GM23338 (cell line): ENCODE data around the gene TMCC1. TPM values are rescaled to one million over a fixed set of nuclear protein-coding genes. Genes with fewer than 3 reads are reported as not detected.

Experiments used
- ATAC-seq: fragments of 200-7000 bp; cut with Tn5 transposase; 3 replicates; pipeline ENCODE4 v1.9.1; 2020
- DNase-seq: peaks from one replicate; pipeline ENCODE4 v3.0.0-alpha.2; 2015; ENCODE audit warnings: low spot score
- H2AFZ ChIP-seq: fragments of 200-600 bp; sonication (generic); 2 replicates; pipeline ENCODE4 v1.8.0; 2016; ENCODE audit warnings: antibody characterized with exemption, mild to moderate bottlenecking, moderate library complexity
- H3F3A ChIP-seq: fragments of 200-600 bp; sonication (generic); replicated peaks from 2 replicates; pipeline ENCODE4 v1.8.0; 2017; ENCODE audit warnings: antibody characterized with exemption, mixed run types, low read depth
- H3K27ac ChIP-seq: fragments of 200-600 bp; sonication (generic); 2 replicates; pipeline ENCODE4 v1.6.1; 2016; ENCODE audit warnings: low read depth
- H3K27me3 ChIP-seq: fragments of 200-600 bp; sonication (generic); 2 replicates; pipeline ENCODE4 v1.8.0; 2016; ENCODE audit warnings: mild to moderate bottlenecking, mixed run types, moderate library complexity; ENCODE audit not compliant: insufficient read depth
- H3K36me3 ChIP-seq: fragments of 200-600 bp; sonication (generic); 2 replicates; pipeline ENCODE4 v1.8.0; 2016; ENCODE audit warnings: mild to moderate bottlenecking; ENCODE audit not compliant: insufficient read depth
- H3K4me1 ChIP-seq: fragments of 200-600 bp; sonication (generic); 2 replicates; pipeline ENCODE4 v1.8.0; 2016; ENCODE audit warnings: mild to moderate bottlenecking, moderate library complexity; ENCODE audit not compliant: insufficient read depth
- H3K4me2 ChIP-seq: fragments of 200-600 bp; sonication (generic); 2 replicates; pipeline ENCODE4 v1.7.1; 2017; ENCODE audit warnings: mixed run types
- H3K4me3 ChIP-seq: fragments of 200-600 bp; sonication (generic); 2 replicates; pipeline ENCODE4 v1.6.1; 2016; ENCODE audit warnings: mixed run types
- H3K79me2 ChIP-seq: fragments of 200-600 bp; sonication (generic); replicated peaks from 2 replicates; pipeline ENCODE4 v1.8.0; 2017; ENCODE audit warnings: mild to moderate bottlenecking; ENCODE audit not compliant: insufficient read depth
- H3K9me2 ChIP-seq: fragments of 200-600 bp; sonication (generic); 2 replicates; pipeline ENCODE4 v1.8.0; 2017; ENCODE audit not compliant: insufficient read depth
- H4K20me1 ChIP-seq: fragments of 200-600 bp; sonication (generic); replicated peaks from 2 replicates; pipeline ENCODE4 v1.8.0; 2017; ENCODE audit warnings: mild to moderate bottlenecking; ENCODE audit not compliant: insufficient read depth
- H3K27ac Mint-ChIP-seq: 2 replicates; pipeline ENCODE4 v1.8.0; 2020; ENCODE audit warnings: inconsistent platforms, mild to moderate bottlenecking, moderate library complexity, mixed read lengths
- H3K27me3 Mint-ChIP-seq: 3 replicates; pipeline ENCODE4 v1.8.0; 2022; ENCODE audit warnings: low read depth, mild to moderate bottlenecking, moderate library complexity, mixed read lengths, inconsistent platforms; ENCODE audit not compliant: insufficient read depth, poor library complexity
- H3K36me3 Mint-ChIP-seq: 3 replicates; pipeline ENCODE4 v1.8.0; 2021; ENCODE audit warnings: low read depth, mild to moderate bottlenecking, inconsistent platforms, moderate library complexity, mixed read lengths
- H3K4me1 Mint-ChIP-seq: 3 replicates; pipeline ENCODE4 v1.8.0; 2020; ENCODE audit warnings: mild to moderate bottlenecking, inconsistent platforms, mixed read lengths
- H3K4me3 Mint-ChIP-seq: 3 replicates; pipeline ENCODE4 v1.8.0; 2021; ENCODE audit warnings: moderate library complexity, mild to moderate bottlenecking, inconsistent platforms, mixed read lengths
- H3K9me3 Mint-ChIP-seq: 3 replicates; pipeline ENCODE4 v1.8.0; 2020; ENCODE audit warnings: moderate library complexity, mild to moderate bottlenecking, inconsistent platforms, mixed read lengths
- CREB1 ChIP-seq: fragments of 250-450 bp; sonication (Bioruptor Pico); IDR thresholded peaks from 2 replicates; pipeline ENCODE4 v1.5.0; 2020; ENCODE audit warnings: low read depth, mild to moderate bottlenecking, moderate library complexity
- EZH2 ChIP-seq: fragments of 200-600 bp; sonication (generic); IDR thresholded peaks from one replicate; pipeline ENCODE4 v1.8.0; 2017; ENCODE audit warnings: antibody characterized with exemption, mild to moderate bottlenecking, low read depth; ENCODE audit not compliant: unreplicated experiment
- EZH2phosphoT487 ChIP-seq: fragments of 200-600 bp; sonication (generic); IDR thresholded peaks from one replicate; pipeline ENCODE4 v1.8.1; 2018; ENCODE audit warnings: antibody characterized with exemption; ENCODE audit not compliant: unreplicated experiment
- JUNB ChIP-seq: IDR thresholded peaks from one replicate; pipeline ENCODE4 v1.6.1; 2016; ENCODE audit warnings: antibody characterized with exemption; ENCODE audit not compliant: unreplicated experiment
- NANOG ChIP-seq: IDR thresholded peaks from 2 replicates; pipeline ENCODE4 v1.6.1; 2016; ENCODE audit warnings: antibody characterized with exemption, borderline replicate concordance
- POLR2AphosphoS5 ChIP-seq: IDR thresholded peaks from 2 replicates; pipeline ENCODE4 v1.6.1; 2016; ENCODE audit warnings: antibody characterized with exemption, low read depth
- STAT1 ChIP-seq: IDR thresholded peaks from one replicate; pipeline ENCODE4 v1.6.1; 2016; ENCODE audit warnings: antibody characterized with exemption; ENCODE audit not compliant: unreplicated experiment
- ZNF114 ChIP-seq: fragments of 250-450 bp; sonication (Bioruptor Pico); IDR thresholded peaks from 2 replicates; pipeline ENCODE4 v1.5.0; 2020; ENCODE audit warnings: mild to moderate bottlenecking, moderate library complexity
- ZNF331 ChIP-seq: fragments of 250-450 bp; sonication (Bioruptor Pico); IDR thresholded peaks from 2 replicates; pipeline ENCODE4 v1.5.0; 2020; ENCODE audit warnings: low read depth, mild to moderate bottlenecking, moderate library complexity
- polyA plus RNA-seq: library from polyadenylated mRNA; unstranded; fragments of >200 nt; fragmentation: Nextera tagmentation; extraction: Ambion mirVana; gene quantifications from 2 replicates; pipeline ENCODE4 v1.2.1, GENCODE V29; 2016
- total RNA-seq: library from RNA; depleted of rRNA; stranded (reverse); fragments of >200 nt; shearing (Covaris generic); gene quantifications from 2 replicates; pipeline ENCODE4 v1.2.3, GENCODE V29; 2014
- TF ChIP-seq, protein P1 (sequence below): IDR thresholded peaks from 2 replicates; pipeline ENCODE4 v1.6.1; 2016; ENCODE audit warnings: antibody characterized with exemption
- TF ChIP-seq, protein P2 (sequence below): fragments of 250-450 bp; sonication (Bioruptor Pico); IDR thresholded peaks from 2 replicates; pipeline ENCODE4 v1.5.0; 2020; ENCODE audit warnings: mild to moderate bottlenecking, moderate library complexity
- TF ChIP-seq, protein P3 (sequence below): IDR thresholded peaks from one replicate; pipeline ENCODE4 v1.6.1; 2018; ENCODE audit warnings: antibody characterized with exemption; ENCODE audit not compliant: unreplicated experiment
- TF ChIP-seq, protein P4 (sequence below), 2 experiments: fragments of 200-600 bp in 1 of 2; sonication (generic) in 1 of 2; conservative IDR thresholded peaks; 2 replicates each; pipeline versions ENCODE4 v1.5.1 to v1.6.1; 2016 to 2017; ENCODE audit warnings: antibody characterized with exemption in 2 of 2, low read depth in 2 of 2, mild to moderate bottlenecking in 2 of 2, moderate library complexity in 1 of 2

TMCC1 gene
- total and polyA plus RNA-seq, 2 experiments from 2014 or later = 8.2 to 18.4 TPM

DNA sequence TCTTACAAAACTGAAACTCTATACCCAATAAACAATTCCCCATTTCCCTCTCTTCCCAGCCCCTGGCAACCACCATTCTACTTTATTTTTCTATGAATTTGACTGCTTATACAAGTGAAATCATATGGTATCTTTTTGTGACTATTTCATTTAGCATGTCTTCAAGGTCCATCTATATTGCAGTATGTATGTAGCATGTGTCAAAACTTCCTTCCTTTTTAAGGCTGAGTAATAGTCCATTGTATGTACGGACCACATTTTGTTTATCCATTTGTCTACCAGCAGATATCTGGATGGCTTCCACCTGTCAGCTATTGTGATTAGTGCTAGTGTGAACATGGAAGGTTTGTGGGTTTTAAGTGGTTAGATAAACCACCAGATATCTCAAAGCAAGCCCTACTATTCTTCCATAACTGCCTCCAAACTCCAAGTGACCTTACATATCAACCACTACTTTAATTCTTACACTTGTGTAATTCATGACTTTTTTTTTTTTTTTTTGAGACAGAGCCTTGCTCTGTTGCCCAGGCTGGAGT is 134.7 kb downstream of the TMCC1 start:
- Histone ChIP-seq H3K4me2 (no peak overlapping the region), H3K36me3 (no peaks in the 10 kb centered on the region), H3K27ac (no peak overlapping the region), H3K79me2 (no peaks in the 10 kb centered on the region), H3K9me2 (no peaks in the 10 kb centered on the region), H3F3A (no peaks in the 10 kb centered on the region), H3K4me1 (no peaks in the 10 kb centered on the region), H4K20me1 (no peaks in the 10 kb centered on the region), H3K4me3 (no peak overlapping the region), H2AFZ (no peak overlapping the region), H3K27me3 (no peaks in the 10 kb centered on the region)
- Mint-ChIP-seq H3K4me3 (no peak overlapping the region), H3K27ac (no peak overlapping the region), H3K27me3 (no peaks in the 10 kb centered on the region), H3K9me3 (no peaks in the 10 kb centered on the region; the same call in 2 of the 3 replicates), H3K36me3 (peaks cover 4% of the 10 kb centered on the region; the same call in 2 of the 3 replicates), H3K4me1 (no peaks in the 10 kb centered on the region)
- ATAC-seq (no peak), DNase-seq (no peak)
- TF ChIP-seq JUNB (no peak), STAT1 (no peak), EZH2 (no peak), ZNF114 (no peak), CREB1 (CRISPR knock-in tag) (no peak), POLR2AphosphoS5 (no peak), NANOG (no peak), ZNF331 (CRISPR knock-in tag) (no peak), EZH2phosphoT487 (no peak)
- TF ChIP-seq, protein P1, sequence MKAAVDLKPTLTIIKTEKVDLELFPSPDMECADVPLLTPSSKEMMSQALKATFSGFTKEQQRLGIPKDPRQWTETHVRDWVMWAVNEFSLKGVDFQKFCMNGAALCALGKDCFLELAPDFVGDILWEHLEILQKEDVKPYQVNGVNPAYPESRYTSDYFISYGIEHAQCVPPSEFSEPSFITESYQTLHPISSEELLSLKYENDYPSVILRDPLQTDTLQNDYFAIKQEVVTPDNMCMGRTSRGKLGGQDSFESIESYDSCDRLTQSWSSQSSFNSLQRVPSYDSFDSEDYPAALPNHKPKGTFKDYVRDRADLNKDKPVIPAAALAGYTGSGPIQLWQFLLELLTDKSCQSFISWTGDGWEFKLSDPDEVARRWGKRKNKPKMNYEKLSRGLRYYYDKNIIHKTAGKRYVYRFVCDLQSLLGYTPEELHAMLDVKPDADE = no peak
- TF ChIP-seq, protein P2, sequence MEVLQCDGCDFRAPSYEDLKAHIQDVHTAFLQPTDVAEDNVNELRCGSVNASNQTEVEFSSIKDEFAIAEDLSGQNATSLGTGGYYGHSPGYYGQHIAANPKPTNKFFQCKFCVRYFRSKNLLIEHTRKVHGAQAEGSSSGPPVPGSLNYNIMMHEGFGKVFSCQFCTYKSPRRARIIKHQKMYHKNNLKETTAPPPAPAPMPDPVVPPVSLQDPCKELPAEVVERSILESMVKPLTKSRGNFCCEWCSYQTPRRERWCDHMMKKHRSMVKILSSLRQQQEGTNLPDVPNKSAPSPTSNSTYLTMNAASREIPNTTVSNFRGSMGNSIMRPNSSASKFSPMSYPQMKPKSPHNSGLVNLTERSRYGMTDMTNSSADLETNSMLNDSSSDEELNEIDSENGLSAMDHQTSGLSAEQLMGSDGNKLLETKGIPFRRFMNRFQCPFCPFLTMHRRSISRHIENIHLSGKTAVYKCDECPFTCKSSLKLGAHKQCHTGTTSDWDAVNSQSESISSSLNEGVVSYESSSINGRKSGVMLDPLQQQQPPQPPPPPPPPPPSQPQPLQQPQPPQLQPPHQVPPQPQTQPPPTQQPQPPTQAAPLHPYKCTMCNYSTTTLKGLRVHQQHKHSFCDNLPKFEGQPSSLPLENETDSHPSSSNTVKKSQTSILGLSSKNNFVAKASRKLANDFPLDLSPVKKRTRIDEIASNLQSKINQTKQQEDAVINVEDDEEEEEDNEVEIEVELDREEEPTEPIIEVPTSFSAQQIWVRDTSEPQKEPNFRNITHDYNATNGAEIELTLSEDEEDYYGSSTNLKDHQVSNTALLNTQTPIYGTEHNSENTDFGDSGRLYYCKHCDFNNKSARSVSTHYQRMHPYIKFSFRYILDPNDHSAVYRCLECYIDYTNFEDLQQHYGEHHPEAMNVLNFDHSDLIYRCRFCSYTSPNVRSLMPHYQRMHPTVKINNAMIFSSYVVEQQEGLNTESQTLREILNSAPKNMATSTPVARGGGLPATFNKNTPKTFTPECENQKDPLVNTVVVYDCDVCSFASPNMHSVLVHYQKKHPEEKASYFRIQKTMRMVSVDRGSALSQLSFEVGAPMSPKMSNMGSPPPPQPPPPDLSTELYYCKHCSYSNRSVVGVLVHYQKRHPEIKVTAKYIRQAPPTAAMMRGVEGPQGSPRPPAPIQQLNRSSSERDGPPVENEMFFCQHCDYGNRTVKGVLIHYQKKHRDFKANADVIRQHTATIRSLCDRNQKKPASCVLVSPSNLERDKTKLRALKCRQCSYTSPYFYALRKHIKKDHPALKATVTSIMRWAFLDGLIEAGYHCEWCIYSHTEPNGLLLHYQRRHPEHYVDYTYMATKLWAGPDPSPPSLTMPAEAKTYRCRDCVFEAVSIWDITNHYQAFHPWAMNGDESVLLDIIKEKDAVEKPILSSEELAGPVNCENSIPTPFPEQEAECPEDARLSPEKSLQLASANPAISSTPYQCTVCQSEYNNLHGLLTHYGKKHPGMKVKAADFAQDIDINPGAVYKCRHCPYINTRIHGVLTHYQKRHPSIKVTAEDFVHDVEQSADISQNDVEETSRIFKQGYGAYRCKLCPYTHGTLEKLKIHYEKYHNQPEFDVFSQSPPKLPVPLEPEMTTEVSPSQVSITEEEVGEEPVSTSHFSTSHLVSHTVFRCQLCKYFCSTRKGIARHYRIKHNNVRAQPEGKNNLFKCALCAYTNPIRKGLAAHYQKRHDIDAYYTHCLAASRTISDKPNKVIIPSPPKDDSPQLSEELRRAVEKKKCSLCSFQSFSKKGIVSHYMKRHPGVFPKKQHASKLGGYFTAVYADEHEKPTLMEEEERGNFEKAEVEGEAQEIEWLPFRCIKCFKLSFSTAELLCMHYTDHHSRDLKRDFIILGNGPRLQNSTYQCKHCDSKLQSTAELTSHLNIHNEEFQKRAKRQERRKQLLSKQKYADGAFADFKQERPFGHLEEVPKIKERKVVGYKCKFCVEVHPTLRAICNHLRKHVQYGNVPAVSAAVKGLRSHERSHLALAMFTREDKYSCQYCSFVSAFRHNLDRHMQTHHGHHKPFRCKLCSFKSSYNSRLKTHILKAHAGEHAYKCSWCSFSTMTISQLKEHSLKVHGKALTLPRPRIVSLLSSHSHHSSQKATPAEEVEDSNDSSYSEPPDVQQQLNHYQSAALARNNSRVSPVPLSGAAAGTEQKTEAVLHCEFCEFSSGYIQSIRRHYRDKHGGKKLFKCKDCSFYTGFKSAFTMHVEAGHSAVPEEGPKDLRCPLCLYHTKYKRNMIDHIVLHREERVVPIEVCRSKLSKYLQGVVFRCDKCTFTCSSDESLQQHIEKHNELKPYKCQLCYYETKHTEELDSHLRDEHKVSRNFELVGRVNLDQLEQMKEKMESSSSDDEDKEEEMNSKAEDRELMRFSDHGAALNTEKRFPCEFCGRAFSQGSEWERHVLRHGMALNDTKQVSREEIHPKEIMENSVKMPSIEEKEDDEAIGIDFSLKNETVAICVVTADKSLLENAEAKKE (CRISPR knock-in tag) = no peak
- TF ChIP-seq, protein P3, sequence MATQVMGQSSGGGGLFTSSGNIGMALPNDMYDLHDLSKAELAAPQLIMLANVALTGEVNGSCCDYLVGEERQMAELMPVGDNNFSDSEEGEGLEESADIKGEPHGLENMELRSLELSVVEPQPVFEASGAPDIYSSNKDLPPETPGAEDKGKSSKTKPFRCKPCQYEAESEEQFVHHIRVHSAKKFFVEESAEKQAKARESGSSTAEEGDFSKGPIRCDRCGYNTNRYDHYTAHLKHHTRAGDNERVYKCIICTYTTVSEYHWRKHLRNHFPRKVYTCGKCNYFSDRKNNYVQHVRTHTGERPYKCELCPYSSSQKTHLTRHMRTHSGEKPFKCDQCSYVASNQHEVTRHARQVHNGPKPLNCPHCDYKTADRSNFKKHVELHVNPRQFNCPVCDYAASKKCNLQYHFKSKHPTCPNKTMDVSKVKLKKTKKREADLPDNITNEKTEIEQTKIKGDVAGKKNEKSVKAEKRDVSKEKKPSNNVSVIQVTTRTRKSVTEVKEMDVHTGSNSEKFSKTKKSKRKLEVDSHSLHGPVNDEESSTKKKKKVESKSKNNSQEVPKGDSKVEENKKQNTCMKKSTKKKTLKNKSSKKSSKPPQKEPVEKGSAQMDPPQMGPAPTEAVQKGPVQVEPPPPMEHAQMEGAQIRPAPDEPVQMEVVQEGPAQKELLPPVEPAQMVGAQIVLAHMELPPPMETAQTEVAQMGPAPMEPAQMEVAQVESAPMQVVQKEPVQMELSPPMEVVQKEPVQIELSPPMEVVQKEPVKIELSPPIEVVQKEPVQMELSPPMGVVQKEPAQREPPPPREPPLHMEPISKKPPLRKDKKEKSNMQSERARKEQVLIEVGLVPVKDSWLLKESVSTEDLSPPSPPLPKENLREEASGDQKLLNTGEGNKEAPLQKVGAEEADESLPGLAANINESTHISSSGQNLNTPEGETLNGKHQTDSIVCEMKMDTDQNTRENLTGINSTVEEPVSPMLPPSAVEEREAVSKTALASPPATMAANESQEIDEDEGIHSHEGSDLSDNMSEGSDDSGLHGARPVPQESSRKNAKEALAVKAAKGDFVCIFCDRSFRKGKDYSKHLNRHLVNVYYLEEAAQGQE = no peak
- TF ChIP-seq, protein P4, sequence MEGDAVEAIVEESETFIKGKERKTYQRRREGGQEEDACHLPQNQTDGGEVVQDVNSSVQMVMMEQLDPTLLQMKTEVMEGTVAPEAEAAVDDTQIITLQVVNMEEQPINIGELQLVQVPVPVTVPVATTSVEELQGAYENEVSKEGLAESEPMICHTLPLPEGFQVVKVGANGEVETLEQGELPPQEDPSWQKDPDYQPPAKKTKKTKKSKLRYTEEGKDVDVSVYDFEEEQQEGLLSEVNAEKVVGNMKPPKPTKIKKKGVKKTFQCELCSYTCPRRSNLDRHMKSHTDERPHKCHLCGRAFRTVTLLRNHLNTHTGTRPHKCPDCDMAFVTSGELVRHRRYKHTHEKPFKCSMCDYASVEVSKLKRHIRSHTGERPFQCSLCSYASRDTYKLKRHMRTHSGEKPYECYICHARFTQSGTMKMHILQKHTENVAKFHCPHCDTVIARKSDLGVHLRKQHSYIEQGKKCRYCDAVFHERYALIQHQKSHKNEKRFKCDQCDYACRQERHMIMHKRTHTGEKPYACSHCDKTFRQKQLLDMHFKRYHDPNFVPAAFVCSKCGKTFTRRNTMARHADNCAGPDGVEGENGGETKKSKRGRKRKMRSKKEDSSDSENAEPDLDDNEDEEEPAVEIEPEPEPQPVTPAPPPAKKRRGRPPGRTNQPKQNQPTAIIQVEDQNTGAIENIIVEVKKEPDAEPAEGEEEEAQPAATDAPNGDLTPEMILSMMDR (conservative IDR thresholded peaks at IDR 0.05; ENCODE audit: low read depth in 2 of 2) = no peak
